ENCODE measurements around the gene PUS1.

The PUS1 gene

GRCh38 chr12:131903270-131904255 lies 25.5 kb upstream of the PUS1 start:
- WGBS = 93% methylated on average over 13 of the region's 13 CpGs
- H3K4me1 ChIP-seq (ENCODE audit: insufficient read depth, low read length) = peaks cover 3% of the 10 kb centered on the region
- no peaks in the 10 kb centered on the region for H3K27me3 ChIP-seq (ENCODE audit: insufficient read depth, low read length)
- H3K9ac ChIP-seq (ENCODE audit: low read depth, low read length) = no peak overlapping the region
- no peak overlapping the region for H3K4me3 ChIP-seq (ENCODE audit: low read length)
- H3K9me3 ChIP-seq (ENCODE audit: insufficient read depth, low read depth, low read length) = no peaks in the 10 kb centered on the region
- H3K27ac ChIP-seq (ENCODE audit: low read depth, low read length) = no peak overlapping the region
- H3K36me3 ChIP-seq (ENCODE audit: insufficient read depth, low read length) = peaks cover 5% of the 10 kb centered on the region; the same call in 1 of the 2 replicates

GRCh38 chr12:131904346-131904745 lies 24.7 kb upstream of the PUS1 start:
- 96% methylated on average over 5 of the region's 5 CpGs for WGBS
- H3K4me3 ChIP-seq (ENCODE audit: low read length) = no peak overlapping the region
- H3K27ac ChIP-seq (ENCODE audit: low read depth, low read length) = no peak overlapping the region
- H3K27me3 ChIP-seq (ENCODE audit: insufficient read depth, low read length) = no peaks in the 10 kb centered on the region
- H3K4me1 ChIP-seq (ENCODE audit: insufficient read depth, low read length) = peaks cover 3% of the 10 kb centered on the region
- H3K9ac ChIP-seq (ENCODE audit: low read depth, low read length) = no peak overlapping the region
- no peaks in the 10 kb centered on the region for H3K9me3 ChIP-seq (ENCODE audit: insufficient read depth, low read depth, low read length)
- peaks cover 12% of the 10 kb centered on the region; the same call in 1 of the 2 replicates for H3K36me3 ChIP-seq (ENCODE audit: insufficient read depth, low read length)

- no peak overlapping the region for H3K4me3 ChIP-seq (ENCODE audit: low read length)
- H3K9ac ChIP-seq (ENCODE audit: low read depth, low read length) = no peak overlapping the region
- no peaks in the 10 kb centered on the region for H3K27me3 ChIP-seq (ENCODE audit: insufficient read depth, low read length)
- no peak overlapping the region for H3K27ac ChIP-seq (ENCODE audit: low read depth, low read length)
- peaks cover 3% of the 10 kb centered on the region for H3K4me1 ChIP-seq (ENCODE audit: insufficient read depth, low read length)
- peaks cover 19% of the 10 kb centered on the region for H3K36me3 ChIP-seq (ENCODE audit: insufficient read depth, low read length)
- no peaks in the 10 kb centered on the region for H3K9me3 ChIP-seq (ENCODE audit: insufficient read depth, low read depth, low read length)
- 93% methylated on average over 13 of the region's 13 CpGs for WGBS
Measured at GRCh38 chr12:131905081-131905629, 23.9 kb upstream of the PUS1 start.

GRCh38 chr12:131905630-131906091 lies 23.4 kb upstream of the PUS1 start:
- H3K27me3 ChIP-seq (ENCODE audit: insufficient read depth, low read length) = no peaks in the 10 kb centered on the region
- H3K27ac ChIP-seq (ENCODE audit: low read depth, low read length) = no peak overlapping the region
- H3K36me3 ChIP-seq (ENCODE audit: insufficient read depth, low read length) = peaks cover 24% of the 10 kb centered on the region
- peaks cover 3% of the 10 kb centered on the region for H3K4me1 ChIP-seq (ENCODE audit: insufficient read depth, low read length)
- H3K4me3 ChIP-seq (ENCODE audit: low read length) = no peak overlapping the region
- H3K9me3 ChIP-seq (ENCODE audit: insufficient read depth, low read depth, low read length) = no peaks in the 10 kb centered on the region
- H3K9ac ChIP-seq (ENCODE audit: low read depth, low read length) = no peak overlapping the region
- 95% methylated on average over 15 of the region's 15 CpGs for WGBS

- 95% methylated on average over 31 of the region's 31 CpGs for WGBS
- H3K36me3 ChIP-seq (ENCODE audit: insufficient read depth, low read length) = peaks cover 42% of the 10 kb centered on the region
- no peaks in the 10 kb centered on the region for H3K27me3 ChIP-seq (ENCODE audit: insufficient read depth, low read length)
Measured at GRCh38 chr12:131907379-131908091, 21.5 kb upstream of the PUS1 start.

GRCh38 chr12:131908092-131909080 lies 20.7 kb upstream of the PUS1 start:
- Histone ChIP-seq H3K36me3 (ENCODE audit: insufficient read depth, low read length) (peaks cover 48% of the 10 kb centered on the region), H3K4me1 (ENCODE audit: insufficient read depth, low read length) (no peaks in the 10 kb centered on the region), H3K27me3 (ENCODE audit: insufficient read depth, low read length) (no peaks in the 10 kb centered on the region), H3K9me3 (ENCODE audit: insufficient read depth, low read depth, low read length) (no peaks in the 10 kb centered on the region), H3K4me3 (ENCODE audit: low read length) (no peak overlapping the region), H3K9ac (ENCODE audit: low read depth, low read length) (no peak overlapping the region), H3K27ac (ENCODE audit: low read depth, low read length) (no peak overlapping the region)
- 96% methylated on average over 96 of the region's 96 CpGs for WGBS

More at GRCh38 chr12:131907379-131908091, 21.5 kb upstream of the PUS1 start:
- Histone ChIP-seq H3K4me1 (ENCODE audit: insufficient read depth, low read length) (no peaks in the 10 kb centered on the region), H3K9me3 (ENCODE audit: insufficient read depth, low read depth, low read length) (no peaks in the 10 kb centered on the region), H3K4me3 (ENCODE audit: low read length) (no peak overlapping the region), H3K27ac (ENCODE audit: low read depth, low read length) (no peak overlapping the region), H3K9ac (ENCODE audit: low read depth, low read length) (no peak overlapping the region)

GRCh38 chr12:131909081-131909751 lies 19.9 kb upstream of the PUS1 start:
- peaks cover 54% of the 10 kb centered on the region for H3K36me3 ChIP-seq (ENCODE audit: insufficient read depth, low read length)
- H3K4me3 ChIP-seq (ENCODE audit: low read length) = no peak overlapping the region
- H3K27me3 ChIP-seq (ENCODE audit: insufficient read depth, low read length) = no peaks in the 10 kb centered on the region
- H3K4me1 ChIP-seq (ENCODE audit: insufficient read depth, low read length) = no peaks in the 10 kb centered on the region
- WGBS = 95% methylated on average over 61 of the region's 61 CpGs
- no peaks in the 10 kb centered on the region for H3K9me3 ChIP-seq (ENCODE audit: insufficient read depth, low read depth, low read length)
- no peak overlapping the region for H3K9ac ChIP-seq (ENCODE audit: low read depth, low read length)
- no peak overlapping the region for H3K27ac ChIP-seq (ENCODE audit: low read depth, low read length)

GRCh38 chr12:131909752-131910219 lies 19.3 kb upstream of the PUS1 start:
- WGBS = 96% methylated on average over 26 of the region's 26 CpGs
- peaks cover 60% of the 10 kb centered on the region for H3K36me3 ChIP-seq (ENCODE audit: insufficient read depth, low read length)

GRCh38 chr12:131910302-131911027 lies 18.6 kb upstream of the PUS1 start:
- H3K9ac ChIP-seq (ENCODE audit: low read depth, low read length) = no peak overlapping the region
- H3K27ac ChIP-seq (ENCODE audit: low read depth, low read length) = no peak overlapping the region
- WGBS = 93% methylated on average over 23 of the region's 23 CpGs
- H3K9me3 ChIP-seq (ENCODE audit: insufficient read depth, low read depth, low read length) = no peaks in the 10 kb centered on the region
- H3K36me3 ChIP-seq (ENCODE audit: insufficient read depth, low read length) = peaks cover 66% of the 10 kb centered on the region
- no peaks in the 10 kb centered on the region for H3K4me1 ChIP-seq (ENCODE audit: insufficient read depth, low read length)
- no peaks in the 10 kb centered on the region for H3K27me3 ChIP-seq (ENCODE audit: insufficient read depth, low read length)
- H3K4me3 ChIP-seq (ENCODE audit: low read length) = no peak overlapping the region

More at GRCh38 chr12:131909752-131910219, 19.3 kb upstream of the PUS1 start:
- Histone ChIP-seq H3K27me3 (ENCODE audit: insufficient read depth, low read length) (no peaks in the 10 kb centered on the region), H3K9me3 (ENCODE audit: insufficient read depth, low read depth, low read length) (no peaks in the 10 kb centered on the region), H3K4me1 (ENCODE audit: insufficient read depth, low read length) (no peaks in the 10 kb centered on the region), H3K27ac (ENCODE audit: low read depth, low read length) (no peak overlapping the region), H3K4me3 (ENCODE audit: low read length) (no peak overlapping the region), H3K9ac (ENCODE audit: low read depth, low read length) (no peak overlapping the region)
